IMR-90 (cell line): ENCODE measurements around the gene ERGIC2. TPM values are rescaled to one million over a fixed set of nuclear protein-coding genes. Genes with fewer than 3 reads are reported as not detected.

ENCODE experiments used
- ATAC-seq: fragments of 200-7000 bp; cut with Tn5 transposase; 2 replicates; pipeline ENCODE4 v1.9.1; 2020; ENCODE audit warnings: low read depth, mild to moderate bottlenecking, moderate library complexity
- BruUV-seq: library from RNA; stranded (reverse); fragments of 400-500 nt; replicated peaks from 2 replicates; lab custom pipeline; 2021; lab: Mats Ljungman, UMichigan
- CTCF ChIA-PET: fragments of 300-600 bp; formaldehyde crosslinking; extraction: SDS; loops from one replicate; lab custom pipeline; 2021; ENCODE audit warnings: antibody characterized with exemption; lab: Yijun Ruan, JAX
- POLR2A ChIA-PET: fragments of 300-600 bp; sonication (Branson Sonifier 250); formaldehyde crosslinking; loops from one replicate; lab custom pipeline; 2022; ENCODE audit warnings: antibody characterized with exemption; ENCODE audit not compliant: unreplicated experiment; lab: Charles Lee
- DNase-seq: peaks from one replicate; pipeline ENCODE4 v3.0.0; 2013
- H2AFZ ChIP-seq: replicated peaks from 2 replicates; pipeline ENCODE3; 2013; ENCODE audit warnings: low read length, mild to moderate bottlenecking; ENCODE audit not compliant: poor library complexity
- H2AK5ac ChIP-seq: 2 replicates; pipeline ENCODE4 v1.6.1; 2013; ENCODE audit warnings: low read depth, low read length, inconsistent platforms
- H2AK9ac ChIP-seq: replicated peaks from 2 replicates; pipeline ENCODE3; 2013; ENCODE audit warnings: mild to moderate bottlenecking, low read depth, low read length, moderate library complexity; ENCODE audit not compliant: poor library complexity
- H2BK120ac ChIP-seq: 2 replicates; pipeline ENCODE4 v1.6.1; 2013; ENCODE audit warnings: low read depth, low read length, inconsistent platforms
- H2BK15ac ChIP-seq: 3 replicates; pipeline ENCODE4 v1.6.1; 2013; ENCODE audit warnings: low read depth, low read length, inconsistent platforms
- H2BK20ac ChIP-seq: 2 replicates; pipeline ENCODE4 v1.6.1; 2013; ENCODE audit warnings: low read depth, mild to moderate bottlenecking, inconsistent platforms, low read length, moderate library complexity
- H2BK5ac ChIP-seq: 2 replicates; pipeline ENCODE4 v1.6.1; 2013; ENCODE audit warnings: mild to moderate bottlenecking, low read depth, low read length, inconsistent platforms; ENCODE audit not compliant: poor library complexity, severe bottlenecking
- H3K14ac ChIP-seq: replicated peaks from 2 replicates; pipeline ENCODE4 v1.6.1; 2013; ENCODE audit warnings: low read depth, low read length, inconsistent platforms
- H3K18ac ChIP-seq: 2 replicates; pipeline ENCODE4 v1.6.1; 2013; ENCODE audit warnings: low read depth, low read length, control low read depth
- H3K23ac ChIP-seq: 2 replicates; pipeline ENCODE4 v1.6.1; 2013; ENCODE audit warnings: low read depth, low read length, inconsistent platforms
- H3K27ac ChIP-seq: 2 replicates; pipeline ENCODE4 v1.5.1; 2013; ENCODE audit warnings: mild to moderate bottlenecking, control low read depth, low read length; ENCODE audit not compliant: insufficient read depth
- H3K27me3 ChIP-seq: 2 replicates; pipeline ENCODE4 v1.6.1; 2013; ENCODE audit warnings: low read length; ENCODE audit not compliant: control insufficient read depth, insufficient read depth
- H3K36me3 ChIP-seq: 2 replicates; pipeline ENCODE4 v1.6.1; 2013; ENCODE audit warnings: low read length, mixed read lengths; ENCODE audit not compliant: control insufficient read depth, insufficient read depth
- H3K4ac ChIP-seq: 2 replicates; pipeline ENCODE4 v1.6.1; 2013; ENCODE audit warnings: low read depth, low read length, inconsistent platforms
- H3K4me1 ChIP-seq: 2 replicates; pipeline ENCODE4 v1.6.1; 2013; ENCODE audit warnings: low read length, mixed read lengths; ENCODE audit not compliant: control insufficient read depth, insufficient read depth
- H3K4me2 ChIP-seq: 2 replicates; pipeline ENCODE4 v1.6.1; 2013; ENCODE audit warnings: low read depth, mild to moderate bottlenecking, control low read depth, low read length, moderate library complexity
- H3K4me3 ChIP-seq: 2 replicates; pipeline ENCODE4 v1.5.1; 2013; ENCODE audit warnings: low read depth, mild to moderate bottlenecking, control low read depth, low read length, moderate library complexity; ENCODE audit not compliant: insufficient read depth
- H3K56ac ChIP-seq: 2 replicates; pipeline ENCODE4 v1.6.1; 2013; ENCODE audit warnings: low read length, inconsistent platforms; ENCODE audit not compliant: insufficient read depth; ENCODE audit errors: extremely low read depth
- H3K79me1 ChIP-seq, 2 experiments: 2 replicates each; pipeline ENCODE4 v1.6.1; 2013; ENCODE audit warnings: low read length in 2 of 2, inconsistent platforms in 1 of 2, low read depth in 1 of 2
- H3K9ac ChIP-seq: 2 replicates; pipeline ENCODE4 v1.6.1; 2013; ENCODE audit warnings: low read depth, low read length, control low read depth
- H3K9me1 ChIP-seq: 2 replicates; pipeline ENCODE4 v1.6.1; 2013; ENCODE audit warnings: low read length, inconsistent platforms; ENCODE audit not compliant: insufficient read depth
- H3K9me3 ChIP-seq: 2 replicates; pipeline ENCODE4 v1.6.1; 2013; ENCODE audit warnings: low read length; ENCODE audit not compliant: control insufficient read depth, insufficient read depth
- H4K20me1 ChIP-seq: 2 replicates; pipeline ENCODE4 v1.6.1; 2013; ENCODE audit warnings: low read length, inconsistent platforms; ENCODE audit not compliant: insufficient read depth
- H4K5ac ChIP-seq: 2 replicates; pipeline ENCODE4 v1.6.1; 2013; ENCODE audit warnings: mild to moderate bottlenecking, low read depth, low read length, control low read depth
- H4K8ac ChIP-seq, 2 experiments: 2 replicates each; pipeline ENCODE4 v1.6.1; 2013; ENCODE audit warnings: low read depth in 2 of 2, low read length in 2 of 2, control low read depth in 1 of 2, inconsistent platforms in 1 of 2
- H4K91ac ChIP-seq: 2 replicates; pipeline ENCODE4 v1.6.1; 2013; ENCODE audit warnings: low read depth, low read length, inconsistent platforms; ENCODE audit not compliant: insufficient read depth
- RFX5 ChIP-seq: IDR thresholded peaks from 2 replicates; pipeline ENCODE4 v1.8.0; 2012; ENCODE audit warnings: low read depth, mild to moderate bottlenecking, low read length, moderate library complexity
- WGBS, 2 experiments: methylation state at CpG; one replicate each; pipeline versions ENCODE4 v1.1.5 to v1.1.7; 2013; ENCODE audit warnings: missing lambda C conversion rate in 2 of 2; ENCODE audit not compliant: insufficient read length in 1 of 2; ENCODE audit errors: extremely low coverage in 2 of 2; 5-methylcytosine and 5-hydroxymethylcytosine counted together
- dilution Hi-C: fragments of 300-500 bp; cut with HindIII; formaldehyde crosslinking; loops from one replicate; pipeline ENCODE4 v1.14.3; 2018; ENCODE audit warnings: low sequenced_read_pairs; ENCODE audit not compliant: unreplicated experiment
- in situ Hi-C: fragments of 300-500 bp; cut with MboI; formaldehyde crosslinking; loops from 3 replicates; pipeline ENCODE4 v1.14.3; 2019; ENCODE audit warnings: low sequenced_read_pairs, inconsistent platforms, mixed read lengths
- intact Hi-C: fragments of 100-400 bp; cut with micrococcal nuclease; formaldehyde crosslinking; loops from 2 replicates; pipeline ENCODE4 v1.10.0; 2022
- polyA plus RNA-seq, 3 experiments: library from polyadenylated mRNA; depleted of rRNA; stranded (reverse); fragments of >200 nt; gene quantifications; 2 replicates each; pipeline ENCODE4 v1.2.3, GENCODE V29; 2012; ENCODE audit warnings: low replicate concordance in 1 of 3
- total RNA-seq: library from RNA; depleted of rRNA; stranded (reverse); fragments of >200 nt; gene quantifications from 2 replicates; pipeline ENCODE4 v1.2.3, GENCODE V29; 2012

ERGIC2 gene
- total and polyA plus RNA-seq, 2 of the 4 experiments (the other 2 are of a cell fraction), result 41.0 to 45.3 TPM

DNA sequence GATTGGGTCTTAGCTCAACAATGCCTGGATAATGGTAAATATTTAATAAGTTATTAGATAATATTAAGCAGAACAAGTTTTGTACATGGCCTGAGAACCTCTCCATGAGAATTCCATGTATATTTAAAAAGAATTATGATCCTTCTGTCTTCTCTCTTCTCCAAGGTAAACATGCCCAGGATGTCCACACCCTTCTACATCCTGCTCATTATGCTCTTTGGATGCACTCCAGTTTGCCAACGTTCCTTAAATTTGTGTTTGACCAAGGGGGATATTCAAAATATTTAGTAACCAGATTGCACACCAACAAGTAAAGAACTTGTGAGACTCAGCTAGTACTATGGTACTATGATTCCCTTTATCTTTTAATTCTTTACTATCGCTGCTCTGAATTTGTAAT is 44.8 kb upstream of the ERGIC2 start:
- dilution Hi-C loops (no loop called here), intact Hi-C loops (no loop called here), in situ Hi-C loops (no loop called here)
- H4K91ac ChIP-seq, result no peak overlapping the region
- no peak overlapping the region for H2BK120ac ChIP-seq
- H2BK15ac ChIP-seq, result no peak overlapping the region
- H2BK20ac ChIP-seq, result no peak overlapping the region
- no peaks in the 10 kb centered on the region for H3K36me3 ChIP-seq
- no peak overlapping the region for H2AFZ ChIP-seq
- H3K4ac ChIP-seq, result no peak overlapping the region
- H3K56ac ChIP-seq, result no peak overlapping the region
- ChIA-PET POLR2A (no interaction called here), CTCF (no interaction called here)
- no peak for DNase-seq
- no peak overlapping the region for H3K18ac ChIP-seq
- H3K27me3 ChIP-seq, result no peaks in the 10 kb centered on the region
- H4K8ac ChIP-seq, result no peak overlapping the region
- H3K9ac ChIP-seq, result no peak overlapping the region
- H3K23ac ChIP-seq, result no peak overlapping the region
- no peaks in the 10 kb centered on the region for H3K4me1 ChIP-seq
- no peaks in the 10 kb centered on the region for H3K9me1 ChIP-seq
- H2AK5ac ChIP-seq, result no peak overlapping the region
- no peak for TF ChIP-seq RFX5
- H3K27ac ChIP-seq, result no peak overlapping the region
- H3K4me3 ChIP-seq, result no peak overlapping the region
- H4K5ac ChIP-seq, result no peak overlapping the region
- H3K79me1 ChIP-seq, result no peaks in the 10 kb centered on the region
- H3K14ac ChIP-seq, result no peak overlapping the region
- no peak overlapping the region for H2AK9ac ChIP-seq
- no peaks in the 10 kb centered on the region for H4K20me1 ChIP-seq
- H3K4me2 ChIP-seq, result no peak overlapping the region
- ATAC-seq, result no peak
- WGBS, 2 experiments, result 20% methylated on average over 1 of the region's 2 CpGs; no CpG with 5 or more reads in 1 of the 2 experiments
- H3K9me3 ChIP-seq, result no peaks in the 10 kb centered on the region
- BruUV-seq, result no TSS peak
- no peak overlapping the region for H2BK5ac ChIP-seq
